SW480 (cell line): Measurements from ENCODE around the gene CRACR2A.

Source experiments
- DNase-seq: peaks from one replicate; pipeline ENCODE4 v3.0.0-alpha.2; 2016; ENCODE audit warnings: low spot score

Gene CRACR2A

GRCh38 chr12:3684449-3685051 is 68.4 kb downstream of the CRACR2A start:
- DNase-seq = no peak

- DNase-seq = no peak
Observed at GRCh38 chr12:3683670-3684069, 69.2 kb downstream of the CRACR2A start.

DNA sequence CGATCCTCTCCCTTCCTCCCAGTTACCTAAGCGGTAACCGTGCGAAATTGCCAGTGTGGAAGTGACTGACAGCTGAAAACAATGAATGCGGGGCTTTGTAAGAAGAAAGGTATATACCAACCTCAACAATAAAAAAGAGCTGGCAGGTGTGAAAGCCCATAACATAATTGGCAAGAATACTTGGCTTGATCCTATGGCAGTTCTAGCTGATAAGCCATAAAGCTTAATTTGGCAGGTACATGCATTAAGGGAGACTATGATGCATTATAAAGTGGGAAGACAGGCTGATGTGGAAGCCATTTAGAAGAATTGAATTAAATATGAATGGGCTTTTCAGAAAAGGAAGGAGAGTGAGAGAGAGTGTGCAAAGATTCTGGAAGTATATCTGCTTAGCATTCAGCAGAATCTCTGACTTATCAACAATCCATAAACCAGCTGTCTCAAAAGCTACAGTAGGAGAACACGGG is 71.3 kb downstream of the CRACR2A start:
- DNase-seq = no peak

GRCh38 chr12:3680919-3681594 is 71.9 kb downstream of the CRACR2A start:
- DNase-seq = no peak

DNA sequence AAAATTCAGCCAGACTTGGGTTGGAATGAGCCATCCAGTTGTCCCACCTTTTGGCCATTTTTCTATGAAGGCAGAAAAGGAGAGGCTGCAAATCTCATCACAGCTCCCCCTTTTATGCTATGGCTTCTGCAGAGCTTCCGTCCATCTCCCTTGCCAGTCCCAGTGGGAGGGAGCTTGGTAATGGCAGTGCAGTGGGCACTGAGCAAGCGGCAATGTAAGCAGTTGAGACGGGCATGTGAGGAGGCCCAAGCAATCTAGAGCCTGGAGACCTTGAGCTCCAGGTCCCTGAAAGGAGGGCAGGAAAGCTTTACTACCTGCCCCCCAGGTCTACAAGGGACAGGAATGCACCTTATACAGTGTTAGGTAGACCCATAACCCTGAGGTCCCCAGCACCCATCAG is 73.1 kb downstream of the CRACR2A start:
- DNase-seq = no peak

- DNase-seq = no peak
Observed at GRCh38 chr12:3677609-3678008, 75.3 kb downstream of the CRACR2A start.

GRCh38 chr12:3673981-3674708 is 78.8 kb downstream of the CRACR2A start:
- DNase-seq = no peak

DNA sequence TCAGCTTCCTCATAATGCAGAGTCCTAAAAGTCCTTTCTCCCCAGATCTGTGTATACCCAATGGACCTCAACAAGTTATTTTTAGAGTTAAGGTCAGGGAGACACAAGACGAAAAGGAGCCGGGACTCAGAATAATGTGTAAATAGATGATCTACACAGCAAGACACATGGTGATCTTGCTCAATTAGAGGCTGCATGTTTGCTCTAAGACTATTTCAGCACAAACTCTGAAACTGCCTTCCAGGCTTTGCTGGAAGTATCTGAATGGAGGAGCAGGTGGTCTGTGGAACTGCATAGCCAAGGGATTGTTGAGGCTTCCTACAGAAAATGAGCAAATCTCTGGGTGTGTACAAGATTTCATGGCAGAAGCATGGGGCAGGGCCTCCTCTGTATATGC is 80.8 kb downstream of the CRACR2A start:
- DNase-seq = no peak

GRCh38 chr12:3671330-3672112 is 81.4 kb downstream of the CRACR2A start:
- no peak for DNase-seq

DNA sequence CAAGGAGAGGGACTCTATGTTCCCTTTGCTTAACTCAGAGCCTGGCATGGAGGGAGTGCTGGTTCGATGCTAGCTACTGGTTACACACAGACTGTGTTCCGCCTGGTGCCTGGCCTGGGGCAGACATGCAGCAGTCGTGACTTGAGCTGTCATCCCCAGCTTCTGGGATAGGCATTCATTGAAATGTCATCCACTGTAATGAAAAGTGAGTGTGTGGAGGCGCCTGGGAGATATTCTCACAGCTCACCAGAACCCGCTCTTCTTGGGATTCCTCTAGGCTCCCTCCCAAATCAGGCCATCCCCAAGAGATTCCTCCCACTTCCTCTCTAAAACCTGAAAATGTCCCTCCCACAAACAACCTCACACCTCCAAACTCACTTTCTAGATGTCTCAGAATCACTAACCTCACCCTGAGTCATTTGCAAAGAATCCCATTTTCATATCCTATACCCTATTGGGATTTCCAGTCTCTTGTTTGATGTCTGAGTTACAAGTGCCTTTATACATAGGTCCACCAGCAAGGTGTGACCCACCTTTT is 82.8 kb downstream of the CRACR2A start:
- DNase-seq = peak; percentile 32

- DNase-seq = no peak
Observed at GRCh38 chr12:3669594-3669993, 83.3 kb downstream of the CRACR2A start.

DNA sequence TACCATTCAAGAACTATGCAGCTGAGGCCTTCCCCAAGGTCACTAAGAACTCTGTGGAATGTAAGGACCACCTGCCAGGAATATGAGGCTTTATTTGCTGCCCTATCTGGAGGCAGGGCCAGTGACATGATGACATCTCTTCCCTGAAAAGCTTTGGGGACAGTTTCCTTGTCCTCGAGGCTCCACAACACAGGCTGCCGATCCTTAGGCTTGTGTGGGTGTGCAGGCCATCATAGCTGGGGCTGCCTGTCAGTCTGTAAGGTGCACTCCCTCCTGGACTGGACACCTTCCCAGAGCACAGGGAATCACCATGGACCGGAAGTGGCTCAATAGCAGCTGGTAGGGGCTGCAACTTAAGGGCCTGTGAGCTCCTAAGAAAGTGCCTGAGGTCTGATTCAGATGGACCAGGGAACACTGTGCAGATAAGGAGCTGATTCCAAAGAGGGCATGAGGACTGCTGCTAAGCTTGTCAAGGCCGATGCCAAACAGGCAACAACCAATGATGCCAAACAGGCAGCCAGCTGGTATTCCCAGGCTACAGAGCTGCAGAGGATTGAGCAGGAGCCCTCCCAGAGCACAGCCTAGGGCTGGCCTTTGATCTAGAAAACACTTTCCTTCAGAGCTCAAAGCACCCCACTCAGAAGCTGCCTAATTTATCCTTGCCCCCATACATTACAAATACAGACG is 84.3 kb downstream of the CRACR2A start:
- DNase-seq = no peak

GRCh38 chr12:3667485-3667884 is 85.4 kb downstream of the CRACR2A start:
- DNase-seq = no peak

- DNase-seq = no peak
Observed at GRCh38 chr12:3666441-3666840, 86.5 kb downstream of the CRACR2A start.

GRCh38 chr12:3662521-3662921 is 90.4 kb downstream of the CRACR2A start:
- peak; percentile 96 for DNase-seq

- peak; percentile 92 for DNase-seq
Observed at GRCh38 chr12:3661028-3661427, 91.9 kb downstream of the CRACR2A start.

DNA sequence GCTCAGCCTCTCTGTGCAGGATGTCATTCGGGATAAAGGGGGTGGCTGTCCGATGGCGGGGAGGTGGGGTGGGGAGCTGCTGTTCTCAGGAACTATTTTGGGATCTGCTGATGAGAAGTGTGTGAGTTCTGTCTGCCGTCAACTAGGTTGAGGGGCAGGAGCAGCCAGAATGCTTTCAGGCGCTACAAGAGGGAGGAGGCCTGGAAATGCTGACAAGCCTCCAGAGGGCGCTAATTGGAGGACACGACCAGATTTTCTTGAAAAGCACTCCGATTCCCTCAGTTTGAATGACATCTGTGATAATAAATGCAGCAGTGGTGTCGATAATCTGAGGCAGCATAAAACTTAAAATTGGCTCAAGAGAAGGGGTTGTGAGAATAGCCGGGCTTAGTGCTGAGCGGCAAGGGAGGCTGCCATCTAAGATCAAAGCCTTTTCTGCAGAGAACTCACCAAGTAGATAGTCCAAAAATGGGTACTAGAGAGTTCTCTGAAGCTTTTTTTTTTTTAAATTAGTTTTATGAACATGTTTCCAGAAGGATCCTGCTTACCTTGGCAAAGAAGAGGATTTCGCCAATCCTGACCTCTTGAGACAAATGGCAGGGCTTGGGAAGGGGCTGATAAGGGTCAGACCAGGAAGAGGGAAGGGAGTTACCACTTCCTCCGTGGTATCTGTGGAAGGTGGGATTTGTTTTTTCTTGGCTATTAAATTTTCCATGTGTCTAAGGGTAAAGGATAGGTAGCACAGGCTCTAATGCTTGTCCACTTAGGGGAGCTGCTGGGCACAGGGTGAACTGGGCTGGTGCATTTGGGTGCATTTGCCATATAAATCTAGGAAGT is 94.4 kb downstream of the CRACR2A start:
- DNase-seq = no peak

GRCh38 chr12:3656946-3657622 is 95.8 kb downstream of the CRACR2A start:
- DNase-seq = no peak

DNA sequence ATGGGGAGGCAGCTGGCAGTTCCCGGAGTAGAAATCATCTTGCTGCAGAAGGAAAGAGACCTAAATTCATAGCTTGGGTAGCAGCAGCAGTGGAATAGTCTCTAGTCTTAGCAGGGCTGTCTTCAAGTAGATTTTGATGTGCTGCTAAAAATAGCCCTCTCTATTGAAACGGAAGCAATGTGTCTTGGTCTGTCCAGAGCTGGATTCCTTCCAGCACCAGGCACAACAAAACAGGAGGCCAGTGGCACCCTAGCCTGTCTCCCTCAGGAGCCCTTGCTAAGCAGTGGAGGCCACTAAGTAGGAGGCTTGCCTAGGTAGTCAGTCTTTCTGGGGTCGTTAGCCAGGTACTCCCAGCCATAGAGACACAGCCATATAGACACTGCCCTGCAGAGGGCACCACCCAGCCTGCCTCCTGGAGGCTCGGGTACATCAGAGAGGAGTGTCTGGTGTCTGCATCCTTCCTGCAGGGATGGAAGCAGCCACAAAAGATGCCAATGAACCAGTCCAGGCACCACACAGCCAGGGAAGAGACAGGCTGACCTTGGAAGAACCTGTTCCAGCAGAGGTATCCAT is 97.5 kb downstream of the CRACR2A start:
- DNase-seq = no peak
